Endometrial microvascular endothelial cells (primary cell): ENCODE data around the gene ADO. TPM values are rescaled to one million over a fixed set of nuclear protein-coding genes. Genes with fewer than 3 reads are reported as not detected.
"Not testable (repeated sequence)": the region's sequence is repeated elsewhere in the genome, so short reads cannot be mapped to it uniquely, and the experiment has no call there.

Experiments used
- in situ Hi-C: cut with HindIII; loops from 2 replicates; pipeline ENCODE4 v1.10.0; 2017; ENCODE audit warnings: low sequenced_read_pairs, low pct_unique_long_range_greater_than_20kb; ENCODE audit errors: inconsistent ontology term
- total RNA-seq: library from RNA; depleted of rRNA; stranded (reverse); fragments of >200 nt; gene quantifications from one replicate; pipeline ENCODE4 v1.2.3, GENCODE V29; 2015; ENCODE audit errors: inconsistent ontology term

ADO gene
- total RNA-seq: 16.7 TPM

DNA sequence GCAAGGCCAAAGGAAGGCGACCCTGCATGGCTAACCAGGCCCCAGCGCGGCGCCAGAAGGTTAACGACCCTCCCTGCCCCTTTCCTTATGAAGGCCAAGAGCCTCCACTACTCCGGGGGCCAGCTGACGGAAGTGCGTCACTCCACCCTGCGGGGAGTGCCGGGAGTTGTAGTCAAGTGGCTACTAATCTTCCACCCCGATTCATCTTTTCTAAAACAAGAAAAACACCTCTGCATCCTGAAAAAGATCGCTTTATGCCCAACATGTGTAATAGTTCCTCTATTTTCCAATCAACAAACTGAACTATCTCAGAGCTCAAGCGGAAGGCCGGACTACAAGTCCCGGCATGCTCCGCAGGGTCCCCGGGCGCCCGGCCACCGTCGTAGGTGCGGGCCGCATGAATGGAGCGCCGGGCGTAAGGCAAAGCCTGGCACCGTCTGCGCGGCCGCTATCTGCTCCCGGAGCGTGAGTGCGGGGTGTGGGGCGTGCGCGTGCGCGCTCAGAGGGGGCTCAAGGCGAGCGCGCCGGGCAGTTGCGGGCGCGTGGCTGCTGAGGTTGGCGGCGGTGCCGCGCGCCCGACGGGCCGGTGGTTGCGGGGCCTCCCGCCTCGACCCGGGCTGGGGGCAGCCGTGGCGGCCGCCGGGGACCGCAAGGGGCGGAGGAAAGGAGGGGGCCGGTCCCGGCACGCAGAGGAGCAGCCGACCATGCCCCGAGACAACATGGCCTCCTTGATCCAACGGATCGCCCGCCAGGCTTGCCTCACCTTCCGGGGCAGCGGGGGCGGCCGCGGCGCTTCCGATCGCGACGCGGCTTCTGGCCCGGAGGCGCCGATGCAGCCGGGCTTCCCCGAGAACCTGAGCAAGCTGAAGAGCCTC, at the start of gene ADO:
ADO (plus strand) TSS at position 365 of the 875 bp plus-strand sequence; CDS start at position 705, 340 bp downstream.
- in situ Hi-C loops: no loop called here

DNA sequence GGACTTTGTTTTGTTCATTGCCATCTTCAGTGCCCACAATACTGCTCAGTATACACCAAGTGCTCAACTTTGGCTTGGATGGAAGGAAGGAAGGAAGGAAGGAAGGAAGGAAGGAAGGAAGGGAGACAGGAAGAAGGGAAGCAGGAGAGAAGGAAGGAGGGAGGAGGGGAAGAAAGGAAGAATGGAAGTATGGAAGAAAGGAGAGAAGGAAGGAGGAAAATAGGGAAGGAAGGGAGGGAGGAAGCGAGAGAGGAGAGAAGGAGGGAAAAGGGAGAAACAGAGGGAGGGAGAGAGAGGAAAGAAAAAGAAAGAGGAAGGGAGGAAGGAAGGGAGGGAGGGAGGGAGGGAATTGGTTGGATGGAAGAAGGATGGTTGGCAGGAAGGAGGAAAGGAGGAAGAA, 49.6 kb upstream of the ADO start:
- in situ Hi-C loops: no loop called here

DNA sequence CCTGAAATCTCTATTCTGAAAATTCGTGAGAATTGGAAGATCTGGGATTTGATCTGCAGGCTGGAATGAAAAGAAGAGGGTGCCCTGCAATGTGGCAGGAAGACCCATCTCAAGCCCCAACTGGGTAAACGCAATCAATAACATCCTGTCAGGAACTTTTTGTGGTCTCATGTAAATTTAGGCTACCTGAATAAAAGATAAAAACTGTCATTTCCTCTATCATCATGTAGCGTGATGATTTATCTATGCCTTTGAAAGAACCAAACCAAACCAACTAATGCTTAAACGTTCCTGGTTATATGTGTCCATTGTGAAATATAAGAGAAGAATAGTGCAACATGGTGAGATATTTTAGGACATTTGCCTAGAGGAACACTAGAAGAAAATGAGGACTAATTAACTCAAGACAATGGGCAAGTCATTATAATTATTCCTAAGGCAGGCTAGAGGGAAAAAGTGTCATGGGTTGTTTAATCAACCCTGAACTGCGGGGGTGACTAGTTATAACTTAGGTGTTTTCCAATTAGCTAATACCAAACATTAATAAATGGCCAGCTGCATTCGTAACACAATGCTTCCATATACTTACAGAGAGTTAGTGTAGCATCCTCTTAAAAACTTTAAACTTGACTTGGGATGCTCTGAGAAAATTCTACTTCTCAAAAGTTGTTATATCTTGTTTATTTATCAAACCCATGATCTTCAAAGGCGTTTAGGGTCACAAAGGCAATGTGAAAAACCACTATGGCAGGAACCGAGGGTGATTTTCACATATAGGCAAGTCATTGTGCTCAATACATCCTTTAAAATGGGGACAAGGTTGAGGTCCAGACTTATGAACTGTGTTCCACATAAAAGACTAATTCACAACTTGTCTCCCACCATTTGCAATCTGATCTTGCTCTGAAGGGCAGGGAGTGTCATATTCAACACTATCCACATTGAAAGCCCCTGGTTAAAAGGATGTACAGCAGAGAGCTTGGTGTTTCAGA, 48.6 kb upstream of the ADO start:
- in situ Hi-C loops: no loop called here

GRCh38 chr10:62759599-62760175, 44.8 kb upstream of the ADO start:
- in situ Hi-C loops: no loop called here

GRCh38 chr10:62760401-62760800, 44.1 kb upstream of the ADO start:
- in situ Hi-C loops: no loop called here

- in situ Hi-C loops: no loop called here
These were observed 43.4 kb upstream of the ADO start for GRCh38 chr10:62761115-62761514.

GRCh38 chr10:62763155-62763554, 41.4 kb upstream of the ADO start:
- in situ Hi-C loops: no loop called here

- in situ Hi-C loops: no loop called here
These were observed 40.5 kb upstream of the ADO start for GRCh38 chr10:62764011-62764410.

DNA sequence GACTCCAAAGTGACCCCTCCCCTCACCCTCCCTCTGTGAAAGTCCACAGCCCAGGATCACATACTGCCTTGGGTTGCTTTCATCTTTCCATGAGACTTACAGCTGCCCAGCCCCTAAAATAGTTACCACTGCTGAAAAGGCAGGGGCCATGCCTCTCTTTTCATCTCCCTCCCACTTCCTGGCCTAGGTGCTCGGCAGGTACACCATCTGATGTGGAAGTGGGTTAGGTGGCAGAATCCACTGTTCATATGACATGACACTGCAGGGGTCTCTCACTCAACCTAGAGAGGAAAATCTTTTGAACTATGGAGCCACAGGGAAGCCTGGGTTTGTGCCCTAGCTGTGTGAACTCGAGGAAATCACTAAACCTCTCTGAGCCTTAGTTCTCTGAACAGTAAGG, 38.8 kb upstream of the ADO start:
- in situ Hi-C loops: no loop called here

DNA sequence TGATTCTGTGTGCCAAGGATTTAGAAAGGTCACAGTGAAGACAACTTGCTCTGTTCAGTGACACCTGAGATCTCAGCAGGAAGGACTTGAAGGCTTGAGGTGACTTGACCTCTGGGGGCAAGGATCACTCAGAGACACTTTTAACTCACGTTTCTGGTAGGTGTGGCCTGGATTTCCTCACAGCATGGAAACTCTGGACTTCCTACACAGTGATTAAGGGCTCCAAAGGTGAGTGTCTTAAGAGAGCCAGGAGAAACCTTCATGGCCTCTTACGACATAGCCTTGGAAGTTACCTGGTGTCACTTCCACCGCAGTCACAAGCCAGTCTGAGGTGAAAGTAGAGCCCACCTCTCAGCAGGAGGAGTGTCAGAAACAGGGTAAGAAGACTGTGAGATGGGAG, 38.1 kb upstream of the ADO start:
- in situ Hi-C loops: no loop called here

GRCh38 chr10:62769574-62770242, 34.8 kb upstream of the ADO start:
- in situ Hi-C loops: no loop called here

- in situ Hi-C loops: no loop called here
These were observed 32.1 kb upstream of the ADO start for GRCh38 chr10:62772186-62772974.

- in situ Hi-C loops: no loop called here
These were observed 26.4 kb upstream of the ADO start for GRCh38 chr10:62778125-62778524.

DNA sequence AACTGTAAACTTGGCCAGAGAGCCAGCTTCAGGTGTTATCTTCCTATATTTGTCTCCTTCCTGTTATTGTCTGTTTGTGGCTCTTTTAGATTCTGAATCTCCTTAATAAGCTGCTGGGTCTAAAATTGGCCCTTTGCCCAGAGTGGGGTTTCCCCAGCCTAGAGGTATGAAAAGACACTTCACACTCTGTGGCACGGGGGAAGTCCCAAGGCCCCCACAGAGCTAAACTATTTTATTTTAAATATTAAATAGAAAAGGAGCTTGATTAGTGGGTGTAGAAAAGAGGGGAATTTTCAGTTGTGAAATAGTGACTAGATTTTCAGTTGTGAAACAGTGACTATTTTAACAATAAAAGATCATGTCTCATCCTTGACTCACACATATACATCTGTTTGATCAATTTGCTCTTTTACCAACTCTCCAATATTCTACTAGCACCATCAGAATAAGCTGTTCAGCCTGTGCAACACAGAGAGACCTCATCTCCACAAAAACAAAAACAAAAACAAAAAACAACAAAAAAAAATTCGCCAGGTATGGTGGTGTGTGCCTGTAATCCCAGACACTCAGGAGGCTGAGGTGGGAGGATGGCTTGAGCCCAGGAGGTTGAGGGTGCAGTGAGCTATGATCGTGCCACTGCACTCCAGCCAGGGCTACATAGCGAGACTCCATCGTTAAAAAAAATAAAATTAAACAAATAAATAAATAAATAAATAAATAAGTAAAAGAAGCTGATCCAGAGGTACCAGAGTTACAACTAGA, 24.9 kb upstream of the ADO start:
- in situ Hi-C loops: no loop called here

DNA sequence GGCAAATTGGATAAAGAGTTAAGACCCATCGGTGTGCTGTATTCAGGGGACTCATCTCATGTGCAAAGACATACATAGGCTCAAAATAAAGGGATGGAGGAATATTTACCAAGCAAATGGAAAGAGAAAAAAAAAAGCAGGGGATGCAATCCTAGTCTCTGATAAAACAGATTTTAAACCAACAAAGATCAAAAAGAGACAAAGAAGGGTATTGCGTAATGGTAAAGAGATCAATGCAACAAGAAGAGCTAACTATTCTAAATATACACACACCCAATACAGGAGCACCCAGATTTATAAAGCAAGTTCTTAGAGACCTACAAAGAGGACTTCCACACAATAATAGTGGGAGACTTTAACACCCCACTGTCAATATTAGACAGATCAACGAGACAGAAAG, 20.0 kb upstream of the ADO start:
- in situ Hi-C loops: not testable (repeated sequence)

GRCh38 chr10:62788285-62788684, 16.2 kb upstream of the ADO start:
- in situ Hi-C loops: not testable (repeated sequence)

- in situ Hi-C loops: no loop called here
These were observed 15.6 kb upstream of the ADO start for GRCh38 chr10:62788861-62789467.
